ENCODE results near the gene OSTN. TPM values are rescaled to one million over a fixed set of nuclear protein-coding genes. Genes with fewer than 3 reads are reported as not detected.

The OSTN gene
- polyA plus RNA-seq, 1 of the 3 experiments (the other 2 are of a cell fraction) = 0.02 TPM

DNA sequence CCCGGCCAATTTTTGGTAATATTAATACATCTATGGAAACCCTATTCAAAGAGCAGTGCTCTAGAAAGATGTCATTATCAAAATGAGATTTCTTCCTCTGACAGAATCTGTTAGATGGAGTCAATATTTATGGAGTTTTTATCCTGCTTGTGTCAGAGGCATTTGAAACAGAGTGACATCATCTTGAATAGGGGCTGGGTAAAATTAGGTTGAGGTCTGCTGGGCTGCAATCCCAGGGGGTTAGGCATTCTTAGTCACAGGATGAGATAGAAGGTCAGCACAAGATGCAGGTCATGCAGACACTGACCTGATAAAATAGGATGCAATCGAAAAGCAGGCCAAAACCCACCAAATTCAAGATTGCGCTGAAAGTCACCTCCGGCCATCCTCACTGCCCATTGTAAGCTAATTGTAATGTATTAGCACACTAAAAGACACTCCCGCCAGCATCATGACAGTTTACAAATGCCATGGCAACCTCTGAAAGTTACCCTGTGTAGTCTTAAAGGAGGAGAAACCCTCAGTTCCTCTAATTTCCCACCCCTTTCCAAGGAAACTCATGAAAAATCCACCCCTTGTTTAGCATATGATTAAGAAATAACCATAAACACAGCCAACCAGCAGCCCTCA lies 102.9 kb downstream of the OSTN start:
- Histone ChIP-seq H3K4me2 (no peak overlapping the region), H3F3A (replicated peaks; ENCODE audit: insufficient read depth) (no peaks in the 10 kb centered on the region), H3K36me3 (replicated peaks in 1 of 2; ENCODE audit: control insufficient read depth in 1 of 2, insufficient read depth in 2 of 2, low read length in 1 of 2) (no peaks in the 10 kb centered on the region), H3K4me3 (ENCODE audit: low read depth in 2 of 2, low read length in 1 of 2) (no peak overlapping the region), H4K20me1 (ENCODE audit: insufficient read depth) (no peaks in the 10 kb centered on the region), H3K79me2 (ENCODE audit: insufficient read depth) (no peaks in the 10 kb centered on the region), H2AFZ (ENCODE audit: low read depth) (no peak overlapping the region), H3K9me2 (no peaks in the 10 kb centered on the region), H3K27me3 (ENCODE audit: insufficient read depth) (no peaks in the 10 kb centered on the region), H3K27ac (ENCODE audit: low read depth in 2 of 2, low read length in 1 of 2) (no peak overlapping the region), H3K9ac (no peak overlapping the region), H3K9me3 (no peaks in the 10 kb centered on the region), H3K4me1 (ENCODE audit: control insufficient read depth in 1 of 2, insufficient read depth in 2 of 2, low read depth in 1 of 2, low read length in 1 of 2) (no peaks in the 10 kb centered on the region)
- ChIA-PET CTCF (no interaction called here), POLR2A (no interaction called here)
- DNase-seq = no peak
- TF ChIP-seq EP300 (IDR thresholded peaks at IDR 0.05; ENCODE audit: borderline replicate concordance in 1 of 2, low read depth in 1 of 2, low read length in 1 of 2) (no peak), RFX5 (IDR thresholded peaks at IDR 0.05; ENCODE audit: low read length) (no peak), NRF1 (IDR thresholded peaks at IDR 0.05; ENCODE audit: low read depth, low read length) (no peak), RAD21 (IDR thresholded peaks at IDR 0.05; ENCODE audit: low read length) (no peak), MEF2A (IDR thresholded peaks at IDR 0.05; ENCODE audit: borderline replicate concordance, low read depth) (no peak), POLR2AphosphoS5 (IDR thresholded peaks at IDR 0.05; ENCODE audit: low read depth, low read length) (no peak), TEAD4 (IDR thresholded peaks at IDR 0.05; ENCODE audit: borderline replicate concordance, insufficient read depth) (no peak), GABPA (IDR thresholded peaks at IDR 0.05; ENCODE audit: low read depth) (no peak), RCOR1 (IDR thresholded peaks at IDR 0.05; ENCODE audit: low read length) (no peak), JUND (IDR thresholded peaks at IDR 0.05) (no peak), GATA2 (CRISPR knock-in tag; IDR thresholded peaks at IDR 0.05) (no peak), ZBTB33 (IDR thresholded peaks at IDR 0.05; ENCODE audit: borderline replicate concordance, low read depth) (no peak), IRF3 (IDR thresholded peaks at IDR 0.05; ENCODE audit: low read depth, low read length) (no peak), TAF1 (IDR thresholded peaks at IDR 0.05; ENCODE audit: borderline replicate concordance, low read depth, low read length) (no peak), EZH2phosphoT487 (IDR thresholded peaks at IDR 0.05; ENCODE audit: borderline replicate concordance, low read depth) (no peak)
- TF ChIP-seq, protein P1, sequence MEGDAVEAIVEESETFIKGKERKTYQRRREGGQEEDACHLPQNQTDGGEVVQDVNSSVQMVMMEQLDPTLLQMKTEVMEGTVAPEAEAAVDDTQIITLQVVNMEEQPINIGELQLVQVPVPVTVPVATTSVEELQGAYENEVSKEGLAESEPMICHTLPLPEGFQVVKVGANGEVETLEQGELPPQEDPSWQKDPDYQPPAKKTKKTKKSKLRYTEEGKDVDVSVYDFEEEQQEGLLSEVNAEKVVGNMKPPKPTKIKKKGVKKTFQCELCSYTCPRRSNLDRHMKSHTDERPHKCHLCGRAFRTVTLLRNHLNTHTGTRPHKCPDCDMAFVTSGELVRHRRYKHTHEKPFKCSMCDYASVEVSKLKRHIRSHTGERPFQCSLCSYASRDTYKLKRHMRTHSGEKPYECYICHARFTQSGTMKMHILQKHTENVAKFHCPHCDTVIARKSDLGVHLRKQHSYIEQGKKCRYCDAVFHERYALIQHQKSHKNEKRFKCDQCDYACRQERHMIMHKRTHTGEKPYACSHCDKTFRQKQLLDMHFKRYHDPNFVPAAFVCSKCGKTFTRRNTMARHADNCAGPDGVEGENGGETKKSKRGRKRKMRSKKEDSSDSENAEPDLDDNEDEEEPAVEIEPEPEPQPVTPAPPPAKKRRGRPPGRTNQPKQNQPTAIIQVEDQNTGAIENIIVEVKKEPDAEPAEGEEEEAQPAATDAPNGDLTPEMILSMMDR (IDR thresholded peaks at IDR 0.05) = no peak
- TF ChIP-seq, protein P2, sequence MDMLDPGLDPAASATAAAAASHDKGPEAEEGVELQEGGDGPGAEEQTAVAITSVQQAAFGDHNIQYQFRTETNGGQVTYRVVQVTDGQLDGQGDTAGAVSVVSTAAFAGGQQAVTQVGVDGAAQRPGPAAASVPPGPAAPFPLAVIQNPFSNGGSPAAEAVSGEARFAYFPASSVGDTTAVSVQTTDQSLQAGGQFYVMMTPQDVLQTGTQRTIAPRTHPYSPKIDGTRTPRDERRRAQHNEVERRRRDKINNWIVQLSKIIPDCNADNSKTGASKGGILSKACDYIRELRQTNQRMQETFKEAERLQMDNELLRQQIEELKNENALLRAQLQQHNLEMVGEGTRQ (IDR thresholded peaks at IDR 0.05; ENCODE audit: borderline replicate concordance, low read depth, low read length) = no peak
- 87% methylated on average over 5 of the region's 5 CpGs for WGBS (ENCODE audit: low lambda C conversion rate)
